ENCODE measurements around the gene GADD45B. TPM values are rescaled to one million over a fixed set of nuclear protein-coding genes. Genes with fewer than 3 reads are reported as not detected.

GADD45B gene
- total and polyA plus RNA-seq, 2 of the 4 experiments (the other 2 are of a cell fraction), result 30.1 to 106 TPM

DNA sequence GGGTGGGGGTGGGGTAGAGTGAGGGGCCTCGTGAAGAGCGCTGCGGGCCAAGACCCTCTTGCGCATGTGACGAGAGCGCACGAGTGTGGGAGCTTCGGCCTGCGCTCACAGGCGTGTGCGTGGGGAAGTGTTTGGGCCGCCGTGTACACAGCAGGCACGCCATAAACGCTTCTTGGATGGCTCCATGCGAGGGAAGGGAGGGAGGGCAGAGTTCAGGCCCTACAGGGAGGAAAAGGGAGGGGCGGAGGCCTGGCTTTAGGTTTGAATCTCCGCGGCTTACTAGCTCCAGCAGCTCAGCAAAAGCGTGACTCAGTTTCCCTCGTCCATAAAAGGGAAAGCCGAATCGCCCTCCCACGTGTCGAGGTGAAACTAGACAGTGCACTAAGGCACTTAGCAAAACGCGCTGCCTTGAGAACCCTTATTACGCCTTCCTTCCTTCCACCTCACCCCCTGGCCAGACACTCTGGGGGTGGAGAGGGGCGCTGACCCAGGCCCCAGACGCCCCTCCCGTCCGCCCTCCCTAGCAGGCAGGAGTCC lies 12.5 kb downstream of the GADD45B start:
- H2BK5ac ChIP-seq (ENCODE audit: low read depth, low read length, poor library complexity, severe bottlenecking), result no peak overlapping the region
- TF ChIP-seq RAD21 (IDR thresholded peaks at IDR 0.05; ENCODE audit: low read length) (no peak), CHD1 (IDR thresholded peaks at IDR 0.05; ENCODE audit: low read depth, low read length) (no peak), POLR2A (IDR thresholded peaks at IDR 0.05; ENCODE audit: low read depth, low read length) (no peak), MXI1 (IDR thresholded peaks at IDR 0.05; ENCODE audit: borderline replicate concordance, low read depth, low read length) (no peak), NFE2L2 (IDR thresholded peaks at IDR 0.05; ENCODE audit: low read depth, low read length) (no peak), MAFK (IDR thresholded peaks at IDR 0.05; ENCODE audit: low read depth, low read length) (no peak), FOS (IDR thresholded peaks at IDR 0.05; ENCODE audit: low read depth, low read length) (no peak), MAZ (IDR thresholded peaks at IDR 0.05; ENCODE audit: borderline replicate concordance, low read depth, low read length) (no peak), BHLHE40 (IDR thresholded peaks at IDR 0.05; ENCODE audit: low read depth, low read length) (no peak), CEBPB (IDR thresholded peaks at IDR 0.05; ENCODE audit: low read depth, low read length) (no peak), RCOR1 (IDR thresholded peaks at IDR 0.05; ENCODE audit: insufficient replicate concordance, low read length) (no peak), RFX5 (IDR thresholded peaks at IDR 0.05; ENCODE audit: low read depth, low read length) (no peak), SMC3 (IDR thresholded peaks at IDR 0.05; ENCODE audit: low read depth, low read length) (no peak)
- TF ChIP-seq, protein P1, sequence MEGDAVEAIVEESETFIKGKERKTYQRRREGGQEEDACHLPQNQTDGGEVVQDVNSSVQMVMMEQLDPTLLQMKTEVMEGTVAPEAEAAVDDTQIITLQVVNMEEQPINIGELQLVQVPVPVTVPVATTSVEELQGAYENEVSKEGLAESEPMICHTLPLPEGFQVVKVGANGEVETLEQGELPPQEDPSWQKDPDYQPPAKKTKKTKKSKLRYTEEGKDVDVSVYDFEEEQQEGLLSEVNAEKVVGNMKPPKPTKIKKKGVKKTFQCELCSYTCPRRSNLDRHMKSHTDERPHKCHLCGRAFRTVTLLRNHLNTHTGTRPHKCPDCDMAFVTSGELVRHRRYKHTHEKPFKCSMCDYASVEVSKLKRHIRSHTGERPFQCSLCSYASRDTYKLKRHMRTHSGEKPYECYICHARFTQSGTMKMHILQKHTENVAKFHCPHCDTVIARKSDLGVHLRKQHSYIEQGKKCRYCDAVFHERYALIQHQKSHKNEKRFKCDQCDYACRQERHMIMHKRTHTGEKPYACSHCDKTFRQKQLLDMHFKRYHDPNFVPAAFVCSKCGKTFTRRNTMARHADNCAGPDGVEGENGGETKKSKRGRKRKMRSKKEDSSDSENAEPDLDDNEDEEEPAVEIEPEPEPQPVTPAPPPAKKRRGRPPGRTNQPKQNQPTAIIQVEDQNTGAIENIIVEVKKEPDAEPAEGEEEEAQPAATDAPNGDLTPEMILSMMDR (conservative IDR thresholded peaks at IDR 0.05; ENCODE audit: low read depth, low read length), result no peak
- TF ChIP-seq, protein P2, sequence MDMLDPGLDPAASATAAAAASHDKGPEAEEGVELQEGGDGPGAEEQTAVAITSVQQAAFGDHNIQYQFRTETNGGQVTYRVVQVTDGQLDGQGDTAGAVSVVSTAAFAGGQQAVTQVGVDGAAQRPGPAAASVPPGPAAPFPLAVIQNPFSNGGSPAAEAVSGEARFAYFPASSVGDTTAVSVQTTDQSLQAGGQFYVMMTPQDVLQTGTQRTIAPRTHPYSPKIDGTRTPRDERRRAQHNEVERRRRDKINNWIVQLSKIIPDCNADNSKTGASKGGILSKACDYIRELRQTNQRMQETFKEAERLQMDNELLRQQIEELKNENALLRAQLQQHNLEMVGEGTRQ (IDR thresholded peaks at IDR 0.05; ENCODE audit: low read depth, low read length), result no peak
- TF ChIP-seq, protein P3, sequence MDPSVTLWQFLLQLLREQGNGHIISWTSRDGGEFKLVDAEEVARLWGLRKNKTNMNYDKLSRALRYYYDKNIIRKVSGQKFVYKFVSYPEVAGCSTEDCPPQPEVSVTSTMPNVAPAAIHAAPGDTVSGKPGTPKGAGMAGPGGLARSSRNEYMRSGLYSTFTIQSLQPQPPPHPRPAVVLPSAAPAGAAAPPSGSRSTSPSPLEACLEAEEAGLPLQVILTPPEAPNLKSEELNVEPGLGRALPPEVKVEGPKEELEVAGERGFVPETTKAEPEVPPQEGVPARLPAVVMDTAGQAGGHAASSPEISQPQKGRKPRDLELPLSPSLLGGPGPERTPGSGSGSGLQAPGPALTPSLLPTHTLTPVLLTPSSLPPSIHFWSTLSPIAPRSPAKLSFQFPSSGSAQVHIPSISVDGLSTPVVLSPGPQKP (IDR thresholded peaks at IDR 0.05; ENCODE audit: borderline replicate concordance, low read depth, low read length), result no peak
- no peak overlapping the region for H3K4me2 ChIP-seq (ENCODE audit: low read depth, low read length)
- intact Hi-C loops (cut with micrococcal nuclease) (no loop called here), in situ Hi-C loops (cut with MboI; ENCODE audit: low sequenced_read_pairs) (no loop called here), dilution Hi-C loops (cut with HindIII; ENCODE audit: low sequenced_read_pairs, unreplicated experiment) (no loop called here)
- H2AK9ac ChIP-seq (replicated peaks; ENCODE audit: low read depth, low read length, poor library complexity), result peak overlapping the region; percentile 92
- DNase-seq (no peak), ATAC-seq (ENCODE audit: low read depth) (no peak)
- H3K27me3 ChIP-seq (ENCODE audit: control insufficient read depth, insufficient read depth, low read length), result no peaks in the 10 kb centered on the region; the same call in 1 of the 2 replicates
- H3K14ac ChIP-seq (replicated peaks; ENCODE audit: low read depth, low read length), result no peak overlapping the region
- H3K27ac ChIP-seq (ENCODE audit: insufficient read depth, low read length), result no peak overlapping the region
- no peak overlapping the region for H3K56ac ChIP-seq (ENCODE audit: extremely low read depth, insufficient read depth, low read length)
- H3K23ac ChIP-seq (ENCODE audit: low read depth, low read length), result 0 out of 2 replicates have a peak overlapping the region, but pooled peaks have one; percentile 33
- H3K9ac ChIP-seq (ENCODE audit: low read depth, low read length), result no peak overlapping the region
- peaks cover 3% of the 10 kb centered on the region; the same call in 1 of the 2 replicates for H4K20me1 ChIP-seq (ENCODE audit: insufficient read depth, low read length)
- ChIA-PET POLR2A (ENCODE audit: unreplicated experiment) (no interaction called here), CTCF (no interaction called here)
- peaks cover 5% of the 10 kb centered on the region for H3K9me3 ChIP-seq (ENCODE audit: control insufficient read depth, insufficient read depth, low read length)
- WGBS, 2 experiments (ENCODE audit: extremely low coverage in 2 of 2, insufficient read length in 1 of 2), result 33% methylated on average over 10 of the region's 32 CpGs; no CpG with 5 or more reads in 1 of the 2 experiments
- peak overlapping the region in 1 of 2 experiments; percentile 35; a peak in 1 of 4 replicates for H4K8ac ChIP-seq (ENCODE audit: low read depth in 2 of 2, low read length in 2 of 2)
- peaks cover 0 to 12% of the 10 kb centered on the region in 2 experiments; a peak in 1 of 4 replicates for H3K79me1 ChIP-seq (ENCODE audit: low read depth in 1 of 2, low read length in 2 of 2)
- H3K18ac ChIP-seq (ENCODE audit: low read depth, low read length), result no peak overlapping the region
- H4K91ac ChIP-seq (ENCODE audit: insufficient read depth, low read depth, low read length), result no peak overlapping the region
- H3K4me1 ChIP-seq (ENCODE audit: control insufficient read depth, insufficient read depth, low read length), result peaks cover 11% of the 10 kb centered on the region
- H2BK120ac ChIP-seq (ENCODE audit: low read depth, low read length), result no peak overlapping the region
- no TSS peak for BruUV-seq (replicated peaks)
- no peak overlapping the region for H4K5ac ChIP-seq (ENCODE audit: low read depth, low read length)
- H3K36me3 ChIP-seq (ENCODE audit: control insufficient read depth, insufficient read depth, low read length), result no peaks in the 10 kb centered on the region
- peak overlapping the region; percentile 75 for H2AFZ ChIP-seq (replicated peaks; ENCODE audit: low read length, poor library complexity)
- peak overlapping the region; percentile 15; the same call in 1 of the 2 replicates for H3K4ac ChIP-seq (ENCODE audit: low read depth, low read length)
- 0 out of 2 replicates have a peak overlapping the region, but pooled peaks have one; percentile 10 for H2BK20ac ChIP-seq (ENCODE audit: low read depth, low read length)
- H2AK5ac ChIP-seq (ENCODE audit: low read depth, low read length), result peak overlapping the region; percentile 84; the same call in 1 of the 2 replicates
- no peak overlapping the region for H3K4me3 ChIP-seq (ENCODE audit: insufficient read depth, low read depth, low read length)
- peaks cover 2% of the 10 kb centered on the region; the same call in 1 of the 2 replicates for H3K9me1 ChIP-seq (ENCODE audit: insufficient read depth, low read length)
- no peak overlapping the region for H2BK15ac ChIP-seq (ENCODE audit: low read depth, low read length)

Data from IMR-90 (cell line).